IMR-90 (cell line): ENCODE results near the gene ENDOD1. TPM values are rescaled to one million over a fixed set of nuclear protein-coding genes. Genes with fewer than 3 reads are reported as not detected.

Experiments
- ATAC-seq: fragments of 200-7000 bp; cut with Tn5 transposase; 2 replicates; pipeline ENCODE4 v1.9.1; 2020; ENCODE audit warnings: low read depth, mild to moderate bottlenecking, moderate library complexity
- BruUV-seq: library from RNA; stranded (reverse); fragments of 400-500 nt; replicated peaks from 2 replicates; lab custom pipeline; 2021; lab: Mats Ljungman, UMichigan
- CTCF ChIA-PET: fragments of 300-600 bp; formaldehyde crosslinking; extraction: SDS; loops from one replicate; lab custom pipeline; 2021; ENCODE audit warnings: antibody characterized with exemption; lab: Yijun Ruan, JAX
- POLR2A ChIA-PET: fragments of 300-600 bp; sonication (Branson Sonifier 250); formaldehyde crosslinking; loops from one replicate; lab custom pipeline; 2022; ENCODE audit warnings: antibody characterized with exemption; ENCODE audit not compliant: unreplicated experiment; lab: Charles Lee
- DNase-seq: peaks from one replicate; pipeline ENCODE4 v3.0.0; 2013
- H2AFZ ChIP-seq: replicated peaks from 2 replicates; pipeline ENCODE3; 2013; ENCODE audit warnings: low read length, mild to moderate bottlenecking; ENCODE audit not compliant: poor library complexity
- H2AK5ac ChIP-seq: 2 replicates; pipeline ENCODE4 v1.6.1; 2013; ENCODE audit warnings: low read depth, low read length, inconsistent platforms
- H2AK9ac ChIP-seq: replicated peaks from 2 replicates; pipeline ENCODE3; 2013; ENCODE audit warnings: mild to moderate bottlenecking, low read depth, low read length, moderate library complexity; ENCODE audit not compliant: poor library complexity
- H2BK120ac ChIP-seq: 2 replicates; pipeline ENCODE4 v1.6.1; 2013; ENCODE audit warnings: low read depth, low read length, inconsistent platforms
- H2BK15ac ChIP-seq: 3 replicates; pipeline ENCODE4 v1.6.1; 2013; ENCODE audit warnings: low read depth, low read length, inconsistent platforms
- H2BK20ac ChIP-seq: 2 replicates; pipeline ENCODE4 v1.6.1; 2013; ENCODE audit warnings: low read depth, mild to moderate bottlenecking, inconsistent platforms, low read length, moderate library complexity
- H2BK5ac ChIP-seq: 2 replicates; pipeline ENCODE4 v1.6.1; 2013; ENCODE audit warnings: mild to moderate bottlenecking, low read depth, low read length, inconsistent platforms; ENCODE audit not compliant: poor library complexity, severe bottlenecking
- H3K14ac ChIP-seq: replicated peaks from 2 replicates; pipeline ENCODE4 v1.6.1; 2013; ENCODE audit warnings: low read depth, low read length, inconsistent platforms
- H3K18ac ChIP-seq: 2 replicates; pipeline ENCODE4 v1.6.1; 2013; ENCODE audit warnings: low read depth, low read length, control low read depth
- H3K23ac ChIP-seq: 2 replicates; pipeline ENCODE4 v1.6.1; 2013; ENCODE audit warnings: low read depth, low read length, inconsistent platforms
- H3K27ac ChIP-seq: 2 replicates; pipeline ENCODE4 v1.5.1; 2013; ENCODE audit warnings: mild to moderate bottlenecking, control low read depth, low read length; ENCODE audit not compliant: insufficient read depth
- H3K27me3 ChIP-seq: 2 replicates; pipeline ENCODE4 v1.6.1; 2013; ENCODE audit warnings: low read length; ENCODE audit not compliant: control insufficient read depth, insufficient read depth
- H3K36me3 ChIP-seq: 2 replicates; pipeline ENCODE4 v1.6.1; 2013; ENCODE audit warnings: low read length, mixed read lengths; ENCODE audit not compliant: control insufficient read depth, insufficient read depth
- H3K4ac ChIP-seq: 2 replicates; pipeline ENCODE4 v1.6.1; 2013; ENCODE audit warnings: low read depth, low read length, inconsistent platforms
- H3K4me1 ChIP-seq: 2 replicates; pipeline ENCODE4 v1.6.1; 2013; ENCODE audit warnings: low read length, mixed read lengths; ENCODE audit not compliant: control insufficient read depth, insufficient read depth
- H3K4me2 ChIP-seq: 2 replicates; pipeline ENCODE4 v1.6.1; 2013; ENCODE audit warnings: low read depth, mild to moderate bottlenecking, control low read depth, low read length, moderate library complexity
- H3K4me3 ChIP-seq: 2 replicates; pipeline ENCODE4 v1.5.1; 2013; ENCODE audit warnings: low read depth, mild to moderate bottlenecking, control low read depth, low read length, moderate library complexity; ENCODE audit not compliant: insufficient read depth
- H3K56ac ChIP-seq: 2 replicates; pipeline ENCODE4 v1.6.1; 2013; ENCODE audit warnings: low read length, inconsistent platforms; ENCODE audit not compliant: insufficient read depth; ENCODE audit errors: extremely low read depth
- H3K79me1 ChIP-seq, 2 experiments: 2 replicates each; pipeline ENCODE4 v1.6.1; 2013; ENCODE audit warnings: low read length in 2 of 2, inconsistent platforms in 1 of 2, low read depth in 1 of 2
- H3K9ac ChIP-seq: 2 replicates; pipeline ENCODE4 v1.6.1; 2013; ENCODE audit warnings: low read depth, low read length, control low read depth
- H3K9me1 ChIP-seq: 2 replicates; pipeline ENCODE4 v1.6.1; 2013; ENCODE audit warnings: low read length, inconsistent platforms; ENCODE audit not compliant: insufficient read depth
- H3K9me3 ChIP-seq: 2 replicates; pipeline ENCODE4 v1.6.1; 2013; ENCODE audit warnings: low read length; ENCODE audit not compliant: control insufficient read depth, insufficient read depth
- H4K20me1 ChIP-seq: 2 replicates; pipeline ENCODE4 v1.6.1; 2013; ENCODE audit warnings: low read length, inconsistent platforms; ENCODE audit not compliant: insufficient read depth
- H4K5ac ChIP-seq: 2 replicates; pipeline ENCODE4 v1.6.1; 2013; ENCODE audit warnings: mild to moderate bottlenecking, low read depth, low read length, control low read depth
- H4K8ac ChIP-seq, 2 experiments: 2 replicates each; pipeline ENCODE4 v1.6.1; 2013; ENCODE audit warnings: low read depth in 2 of 2, low read length in 2 of 2, control low read depth in 1 of 2, inconsistent platforms in 1 of 2
- H4K91ac ChIP-seq: 2 replicates; pipeline ENCODE4 v1.6.1; 2013; ENCODE audit warnings: low read depth, low read length, inconsistent platforms; ENCODE audit not compliant: insufficient read depth
- BHLHE40 ChIP-seq: fragments of 150-350 bp; IDR thresholded peaks from 2 replicates; pipeline ENCODE4 v1.6.1; 2016; ENCODE audit warnings: mild to moderate bottlenecking, low read depth, low read length
- CEBPB ChIP-seq: IDR thresholded peaks from 2 replicates; pipeline ENCODE4 v1.6.1; 2012; ENCODE audit warnings: low read depth, low read length, improper control_type of control experiment
- CTCF ChIP-seq: conservative IDR thresholded peaks from 2 replicates; pipeline ENCODE4 v1.5.1; 2012; ENCODE audit warnings: mild to moderate bottlenecking, low read depth, low read length, improper control_type of control experiment
- ELK1 ChIP-seq: fragments of 150-350 bp; IDR thresholded peaks from 2 replicates; pipeline ENCODE4 v1.6.1; 2016; ENCODE audit warnings: low read depth, mild to moderate bottlenecking, low read length, moderate library complexity, borderline replicate concordance
- FOS ChIP-seq: fragments of 150-350 bp; IDR thresholded peaks from 2 replicates; pipeline ENCODE4 v1.6.1; 2016; ENCODE audit warnings: low read depth, low read length
- MAFK ChIP-seq: IDR thresholded peaks from 2 replicates; pipeline ENCODE4 v1.6.1; 2012; ENCODE audit warnings: low read depth, low read length, improper control_type of control experiment
- MAZ ChIP-seq: IDR thresholded peaks from 2 replicates; pipeline ENCODE4 v1.6.1; 2012; ENCODE audit warnings: low read depth, mild to moderate bottlenecking, low read length, improper control_type of control experiment, moderate library complexity, borderline replicate concordance
- MXI1 ChIP-seq: IDR thresholded peaks from 2 replicates; pipeline ENCODE4 v1.6.1; 2012; ENCODE audit warnings: low read depth, mild to moderate bottlenecking, low read length, moderate library complexity, borderline replicate concordance
- NFE2L2 ChIP-seq: fragments of 150-350 bp; IDR thresholded peaks from 2 replicates; pipeline ENCODE4 v1.6.1; 2016; ENCODE audit warnings: low read depth, mild to moderate bottlenecking, low read length
- POLR2A ChIP-seq: IDR thresholded peaks from 2 replicates; pipeline ENCODE4 v1.6.1; 2012; ENCODE audit warnings: mild to moderate bottlenecking, low read depth, low read length
- RAD21 ChIP-seq: IDR thresholded peaks from 2 replicates; pipeline ENCODE4 v1.6.1; 2012; ENCODE audit warnings: low read length, improper control_type of control experiment
- RFX5 ChIP-seq: IDR thresholded peaks from 2 replicates; pipeline ENCODE4 v1.8.0; 2012; ENCODE audit warnings: low read depth, mild to moderate bottlenecking, low read length, moderate library complexity
- SMC3 ChIP-seq: fragments of 150-350 bp; IDR thresholded peaks from 2 replicates; pipeline ENCODE4 v1.6.1; 2016; ENCODE audit warnings: low read depth, mild to moderate bottlenecking, antibody characterized with exemption, low read length, moderate library complexity
- USF2 ChIP-seq: fragments of 150-350 bp; IDR thresholded peaks from 2 replicates; pipeline ENCODE4 v1.6.1; 2017; ENCODE audit warnings: mild to moderate bottlenecking, antibody characterized with exemption, low read length, low read depth
- WGBS, 2 experiments: methylation state at CpG; one replicate each; pipeline versions ENCODE4 v1.1.5 to v1.1.7; 2013; ENCODE audit warnings: missing lambda C conversion rate in 2 of 2; ENCODE audit not compliant: insufficient read length in 1 of 2; ENCODE audit errors: extremely low coverage in 2 of 2; 5-methylcytosine and 5-hydroxymethylcytosine counted together
- dilution Hi-C: fragments of 300-500 bp; cut with HindIII; formaldehyde crosslinking; loops from one replicate; pipeline ENCODE4 v1.14.3; 2018; ENCODE audit warnings: low sequenced_read_pairs; ENCODE audit not compliant: unreplicated experiment
- in situ Hi-C: fragments of 300-500 bp; cut with MboI; formaldehyde crosslinking; loops from 3 replicates; pipeline ENCODE4 v1.14.3; 2019; ENCODE audit warnings: low sequenced_read_pairs, inconsistent platforms, mixed read lengths
- intact Hi-C: fragments of 100-400 bp; cut with micrococcal nuclease; formaldehyde crosslinking; loops from 2 replicates; pipeline ENCODE4 v1.10.0; 2022
- polyA plus RNA-seq, 3 experiments: library from polyadenylated mRNA; depleted of rRNA; stranded (reverse); fragments of >200 nt; gene quantifications; 2 replicates each; pipeline ENCODE4 v1.2.3, GENCODE V29; 2012; ENCODE audit warnings: low replicate concordance in 1 of 3
- total RNA-seq: library from RNA; depleted of rRNA; stranded (reverse); fragments of >200 nt; gene quantifications from 2 replicates; pipeline ENCODE4 v1.2.3, GENCODE V29; 2012

The ENDOD1 gene
- total and polyA plus RNA-seq, 2 of the 4 experiments (the other 2 are of a cell fraction) = 7.0 to 17.6 TPM

GRCh38 chr11:95092549-95093324 is 3.1 kb downstream of the ENDOD1 start:
- Histone ChIP-seq H3K9me3 (no peaks in the 10 kb centered on the region), H3K79me1 (peaks cover 4 to 6% of the 10 kb centered on the region in 2 experiments; a peak in 1 of 4 replicates), H3K14ac (no peak overlapping the region), H2AFZ (peak overlapping the region; percentile 29), H2BK5ac (peak overlapping the region; percentile 34), H3K18ac (no peak overlapping the region), H4K20me1 (no peaks in the 10 kb centered on the region), H3K23ac (no peak overlapping the region), H2BK120ac (0 out of 2 replicates have a peak overlapping the region, but pooled peaks have one; percentile 1), H3K4me2 (peak overlapping the region; percentile 30; the same call in 1 of the 2 replicates), H3K4me3 (no peak overlapping the region), H3K56ac (peak overlapping the region; percentile 19; the same call in 1 of the 2 replicates), H3K9ac (no peak overlapping the region), H4K91ac (no peak overlapping the region; the same call in 1 of the 2 replicates), H2BK15ac (0 out of 3 replicates have a peak overlapping the region, but pooled peaks have one; percentile 50), H4K8ac (no peak overlapping the region), H3K4ac (peak overlapping the region; percentile 16; the same call in 1 of the 2 replicates), H2AK5ac (peak overlapping the region; percentile 15; the same call in 1 of the 2 replicates), H3K27ac (no peak overlapping the region), H2BK20ac (no peak overlapping the region), H3K9me1 (peaks cover 11% of the 10 kb centered on the region; the same call in 1 of the 2 replicates), H2AK9ac (peak overlapping the region; percentile 39), H4K5ac (no peak overlapping the region), H3K36me3 (no peaks in the 10 kb centered on the region), H3K27me3 (no peaks in the 10 kb centered on the region), H3K4me1 (peaks cover 6% of the 10 kb centered on the region)
- ATAC-seq (no peak), DNase-seq (peak; percentile 49)
- CTCF ChIA-PET = interaction anchor here (0.6 kb wide), 1 partner anchor 12 kb away, joined by 4 read pairs; no protein-coding TSS in a partner anchor
- POLR2A ChIA-PET = no interaction called here
- dilution Hi-C loops = no loop called here
- WGBS, 2 experiments = no CpG with 5 or more reads among the region's 5 CpGs
- intact Hi-C loops = no loop called here
- no TSS peak for BruUV-seq
- in situ Hi-C loops = no loop called here
- TF ChIP-seq RFX5 (no peak), SMC3 (no peak), MAZ (no peak), CEBPB (no peak), MXI1 (no peak), ELK1 (no peak), RAD21 (no peak; the same call in 1 of the 2 replicates), MAFK (peak; percentile 20; the same call in 1 of the 2 replicates), BHLHE40 (no peak), CTCF (peak; percentile 35), POLR2A (no peak), USF2 (no peak), NFE2L2 (no peak), FOS (no peak)
